UCSD-AML1 (cell line): Measurements from ENCODE around the gene TBC1D10B.
A peak's percentile ranks its signal among the peaks of the same experiment; 100 is the strongest.
"Not testable (repeated sequence)": the region's sequence is repeated elsewhere in the genome, so short reads cannot be mapped to it uniquely, and the experiment has no call there.

ENCODE experiments used
- DNase-seq: peaks from one replicate; lab custom pipeline; 2025; ENCODE audit not compliant: unreplicated experiment; lab: John Stamatoyannopoulos, UW

Gene TBC1D10B

DNA sequence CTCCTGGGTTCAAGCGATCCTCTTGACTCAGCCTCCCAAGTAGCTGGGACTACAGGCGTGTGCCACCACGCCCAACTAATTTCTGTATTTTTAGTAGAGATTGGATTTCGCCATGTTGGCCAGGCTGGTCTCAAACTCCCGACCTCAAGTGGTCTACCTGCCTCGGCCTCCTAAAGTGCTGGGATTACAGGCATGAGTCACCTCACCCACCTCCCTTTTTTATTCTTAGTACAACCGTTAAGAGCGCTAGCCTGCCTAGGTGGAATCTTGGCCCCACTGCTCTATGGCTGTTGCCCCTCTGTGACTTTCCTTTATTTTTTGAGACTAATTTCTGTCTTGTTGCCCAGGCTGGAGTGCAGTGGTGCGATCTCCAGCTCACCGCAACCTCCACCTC lies 32.3 kb downstream of the TBC1D10B start:
- DNase-seq, result not testable (repeated sequence)

DNA sequence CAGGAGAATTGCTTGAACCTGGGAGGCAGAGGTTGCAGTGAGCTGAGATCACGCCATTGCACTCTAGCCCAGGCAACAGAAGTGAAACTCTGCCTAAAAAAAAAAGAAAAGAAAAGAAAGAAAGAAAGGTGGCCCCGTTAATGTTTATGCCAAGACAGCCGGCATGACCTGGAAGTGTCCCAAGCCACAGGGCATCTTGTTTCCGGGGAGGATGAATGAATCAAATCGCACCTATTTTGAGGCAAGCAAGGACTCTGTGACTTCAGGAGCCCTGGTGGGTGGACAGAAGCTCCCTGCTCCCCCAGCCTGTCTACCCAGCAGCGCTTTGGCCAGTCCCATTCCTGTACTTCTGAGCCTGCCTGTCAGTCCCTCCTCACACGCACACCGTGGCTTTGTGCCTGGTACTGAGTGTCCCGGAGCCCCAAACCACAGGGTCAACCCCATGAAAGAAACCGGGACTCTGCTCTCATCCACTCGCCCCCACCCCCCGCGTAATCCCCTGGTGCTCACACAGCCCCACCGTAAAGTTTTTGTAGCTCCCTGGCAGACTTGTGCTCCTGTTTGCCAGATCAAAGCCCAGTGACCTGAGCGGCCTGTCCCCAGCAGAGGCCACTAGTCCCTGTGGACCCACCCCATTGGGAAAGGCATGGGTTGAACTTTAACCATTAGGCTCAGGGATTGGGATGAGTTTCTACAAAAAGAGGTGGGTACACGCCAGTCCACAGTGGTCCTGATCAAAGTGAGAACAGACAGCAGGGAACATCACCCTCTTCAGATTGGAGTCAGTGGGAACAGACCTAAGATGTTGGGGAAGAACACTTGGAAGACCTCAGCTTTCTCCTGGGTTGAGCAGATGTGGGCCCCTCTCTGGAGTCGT lies 34.5 kb downstream of the TBC1D10B start:
- no peak for DNase-seq

DNA sequence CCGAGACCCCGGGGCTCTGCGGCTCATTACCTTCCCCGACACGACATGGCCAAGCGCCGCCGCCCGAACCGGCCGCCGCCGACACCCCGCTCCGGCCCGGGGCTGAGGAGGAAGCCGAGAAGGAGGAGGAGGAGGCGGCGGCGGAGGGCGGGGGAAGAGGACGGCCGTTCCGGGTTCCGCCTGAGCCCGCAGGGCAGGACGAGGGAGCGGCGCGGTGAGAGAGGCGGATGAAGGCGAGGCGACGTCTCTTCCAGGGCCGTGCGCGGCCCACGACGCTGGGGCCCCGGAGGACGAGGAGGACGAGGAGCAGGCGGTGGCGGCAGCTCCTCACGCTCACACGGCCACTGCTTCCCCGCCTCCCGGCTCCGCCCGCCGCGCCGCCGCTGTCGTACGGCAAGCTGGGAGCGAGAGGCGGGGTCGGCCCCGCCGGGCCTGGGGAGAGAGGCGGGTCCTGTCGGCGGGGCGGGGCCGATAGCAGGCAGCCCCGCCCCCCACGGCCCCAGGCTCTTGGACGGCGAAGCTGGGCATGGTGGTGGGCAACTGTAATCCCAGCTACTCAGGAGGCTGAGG lies 35.2 kb downstream of the TBC1D10B start:
- peak; percentile 91 for DNase-seq

DNA sequence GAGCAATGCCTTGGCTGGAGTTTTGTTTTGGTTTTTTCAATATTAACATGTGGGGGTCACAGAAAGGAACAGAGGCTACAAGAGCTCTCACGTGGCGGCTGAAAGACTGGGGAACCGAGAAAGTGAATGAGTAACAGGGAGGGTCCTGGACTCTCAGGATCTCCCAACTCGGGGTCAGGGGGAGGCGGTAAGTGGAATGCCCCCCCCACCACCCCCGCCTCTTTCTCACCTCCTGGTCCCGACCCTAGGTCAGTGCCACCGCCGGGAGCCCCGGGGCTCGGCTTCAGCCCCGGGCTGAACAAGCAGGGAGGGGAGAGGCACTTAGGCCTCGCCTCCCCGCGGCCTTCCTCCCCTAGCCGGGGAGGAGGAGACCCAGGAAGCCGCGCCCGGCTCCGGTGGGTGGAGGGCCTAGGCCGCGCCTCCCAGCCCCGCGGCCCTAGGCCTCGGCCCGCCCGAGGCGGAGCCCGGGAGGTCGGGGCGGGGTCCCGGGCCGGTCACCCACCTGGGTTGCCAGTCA lies 35.8 kb downstream of the TBC1D10B start:
- peak; percentile 84 for DNase-seq

DNA sequence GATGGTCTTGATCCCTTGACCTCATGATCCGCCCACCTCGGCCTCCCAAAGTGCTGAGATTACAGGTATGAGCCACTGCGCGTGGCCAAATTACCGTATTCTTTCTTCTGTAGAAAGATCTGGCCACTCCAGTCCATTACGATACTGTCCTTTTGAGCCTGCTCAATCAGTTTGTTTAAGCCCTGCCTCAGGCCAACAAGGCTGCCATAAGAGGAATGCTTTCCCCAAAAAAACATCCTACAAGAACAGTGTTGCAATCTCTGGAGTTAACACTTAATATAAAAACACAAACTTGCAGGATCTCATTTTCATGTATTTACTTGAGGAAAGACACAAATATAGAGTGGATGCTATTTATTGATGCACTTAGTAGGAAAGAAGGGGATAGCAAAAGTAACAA lies 46.1 kb downstream of the TBC1D10B start:
- not testable (repeated sequence) for DNase-seq

DNA sequence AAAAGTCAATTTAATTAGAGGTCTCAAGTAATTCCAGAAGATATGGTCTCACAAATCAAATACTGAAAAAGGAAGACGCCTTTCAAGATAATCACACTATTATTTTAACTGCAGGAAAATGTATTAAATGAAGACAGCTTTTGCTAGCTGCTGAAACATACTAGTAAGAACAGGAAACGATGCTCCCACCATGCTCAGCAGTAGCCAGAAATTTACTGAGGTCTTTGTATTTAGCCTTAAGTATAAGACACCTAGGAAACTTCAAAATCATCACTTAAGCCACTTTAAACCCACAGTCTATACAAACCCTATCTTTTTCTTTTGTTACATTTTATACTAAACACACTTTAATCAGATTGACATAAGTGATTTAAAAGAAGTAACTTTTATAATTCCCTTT lies 51.6 kb downstream of the TBC1D10B start:
- not testable (repeated sequence) for DNase-seq

DNA sequence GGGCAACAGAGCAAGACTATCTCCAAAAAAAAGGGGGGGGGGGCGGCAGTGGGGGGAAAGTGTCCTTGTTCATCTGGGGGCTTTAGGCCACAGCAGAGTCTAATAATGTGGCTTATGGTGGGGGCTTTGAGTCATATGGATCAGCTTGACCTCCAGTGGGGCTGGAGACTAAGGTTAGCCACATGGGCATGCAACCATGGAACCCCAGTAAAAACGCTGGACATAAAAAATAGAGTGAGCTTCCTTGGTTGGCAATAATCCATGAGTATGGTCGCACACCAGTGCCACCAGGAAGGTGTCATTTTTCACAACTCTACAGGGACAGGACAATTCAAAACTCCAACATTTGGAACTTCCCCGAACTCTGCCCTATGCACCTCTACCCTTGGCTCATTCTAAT lies 59.4 kb downstream of the TBC1D10B start:
- not testable (repeated sequence) for DNase-seq

DNA sequence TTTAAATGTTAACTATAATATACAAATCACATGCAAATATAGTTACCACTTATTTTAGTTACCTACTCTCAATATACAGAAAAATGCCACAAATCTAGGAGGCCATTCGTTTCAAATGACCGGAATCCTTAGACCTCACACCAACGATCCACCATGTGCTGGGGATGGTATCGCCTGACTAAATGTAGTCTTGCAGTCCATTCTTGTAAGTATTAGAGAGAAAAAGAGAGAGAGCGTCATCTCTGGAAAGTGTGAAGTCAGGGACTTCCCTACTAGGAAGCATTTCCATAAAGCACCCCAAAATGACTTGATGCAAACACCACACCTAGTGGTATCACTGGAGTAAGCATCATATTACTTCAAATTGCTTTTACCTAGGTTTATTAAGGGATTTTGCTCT lies 61.0 kb downstream of the TBC1D10B start:
- not testable (repeated sequence) for DNase-seq
